ENCODE data around the gene VKORC1.

The VKORC1 gene

DNA sequence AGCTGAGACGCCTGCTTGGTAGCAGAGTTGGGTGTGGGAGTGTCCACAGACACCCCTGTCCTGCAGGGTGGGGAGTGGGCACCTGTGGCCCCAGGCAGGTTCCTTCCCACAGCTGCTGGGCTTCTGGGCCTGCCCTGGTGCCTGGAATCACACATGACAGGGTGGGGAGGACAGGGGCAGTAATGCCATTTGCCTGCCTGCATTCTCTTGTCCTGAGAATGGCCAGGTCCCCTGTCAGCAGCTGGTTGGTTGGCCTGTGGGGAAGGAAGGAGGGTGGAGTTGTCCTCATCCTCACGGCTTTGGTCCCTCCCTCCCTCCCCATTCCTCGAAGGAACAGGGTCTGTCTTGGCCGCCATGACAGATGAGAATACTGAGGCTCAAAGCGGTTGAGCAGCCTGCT is 11.0 kb downstream of the VKORC1 start:
- Histone ChIP-seq H3K9ac (ENCODE audit: low read depth, low read length) (no peak overlapping the region), H3K36me3 (ENCODE audit: control insufficient read depth, insufficient read depth, low read length) (peaks cover 35% of the 10 kb centered on the region), H3K27me3 (ENCODE audit: control insufficient read depth, insufficient read depth, low read length) (no peaks in the 10 kb centered on the region), H3K9me3 (ENCODE audit: control insufficient read depth, insufficient read depth, low read length) (no peaks in the 10 kb centered on the region), H3K4me3 (ENCODE audit: low read depth, low read length) (no peak overlapping the region), H3K4me1 (ENCODE audit: control insufficient read depth, insufficient read depth, low read length) (no peaks in the 10 kb centered on the region)

DNA sequence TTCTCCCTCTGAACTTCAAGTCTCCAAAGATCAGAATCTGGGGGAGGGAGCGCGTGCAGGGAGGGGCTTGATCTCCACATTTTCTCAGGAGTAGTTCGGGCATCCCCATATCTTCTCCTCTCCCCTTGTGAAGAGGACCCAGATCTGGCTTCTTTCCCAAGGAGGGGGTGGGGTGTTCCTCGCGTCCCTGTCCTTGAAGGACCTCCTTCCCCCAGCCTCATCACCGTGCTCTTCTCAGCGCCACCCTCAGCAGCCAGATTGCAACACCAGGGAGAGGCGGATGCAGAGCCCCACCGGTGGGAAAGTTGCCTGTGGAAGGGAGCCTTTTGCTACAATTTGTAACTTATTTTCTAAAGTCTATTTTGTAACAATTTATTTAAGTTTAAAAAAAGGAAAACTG is 11.5 kb downstream of the VKORC1 start:
- Histone ChIP-seq H3K9ac (ENCODE audit: low read depth, low read length) (no peak overlapping the region), H3K4me1 (ENCODE audit: control insufficient read depth, insufficient read depth, low read length) (no peaks in the 10 kb centered on the region), H3K36me3 (ENCODE audit: control insufficient read depth, insufficient read depth, low read length) (peaks cover 36% of the 10 kb centered on the region), H3K4me3 (ENCODE audit: low read depth, low read length) (no peak overlapping the region), H3K9me3 (ENCODE audit: control insufficient read depth, insufficient read depth, low read length) (no peaks in the 10 kb centered on the region), H3K27me3 (ENCODE audit: control insufficient read depth, insufficient read depth, low read length) (no peaks in the 10 kb centered on the region)

DNA sequence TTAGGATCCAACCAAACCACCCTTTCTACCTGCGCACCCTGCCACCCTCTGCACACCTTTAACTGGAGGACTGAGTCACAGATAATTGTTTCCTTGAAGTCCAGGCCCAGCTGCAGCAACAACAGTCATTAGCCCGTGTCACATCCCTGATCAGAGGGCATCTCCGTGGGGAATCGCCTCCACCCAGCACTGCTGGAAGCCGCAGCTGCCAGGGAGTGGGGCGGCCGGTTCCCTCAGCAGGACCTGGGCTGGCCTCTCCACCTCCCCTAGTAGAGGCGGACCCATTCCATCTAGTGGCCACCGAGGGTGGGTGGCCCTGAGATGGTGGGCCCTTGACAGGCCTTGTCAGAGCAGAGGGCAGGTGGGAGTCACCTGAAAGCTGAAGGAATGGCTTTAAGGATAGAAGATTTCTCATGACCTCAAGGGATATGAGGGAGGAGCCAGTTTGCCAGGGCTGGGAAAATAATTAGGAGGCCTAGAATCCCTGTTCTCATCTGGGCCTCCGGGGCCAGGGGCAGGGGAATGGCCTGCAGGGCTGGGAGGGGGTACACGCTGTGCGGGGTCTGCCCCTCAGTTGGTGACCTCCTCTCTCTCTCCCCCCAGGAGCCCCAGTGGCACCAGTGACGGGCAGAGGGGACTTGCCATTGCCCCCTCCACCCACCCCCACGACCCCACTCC is 12.1 kb downstream of the VKORC1 start:
- no peaks in the 10 kb centered on the region for H3K4me1 ChIP-seq (ENCODE audit: control insufficient read depth, insufficient read depth, low read length)
- H3K4me3 ChIP-seq (ENCODE audit: low read depth, low read length), result no peak overlapping the region
- peak overlapping the region; percentile 3 for H3K9ac ChIP-seq (ENCODE audit: low read depth, low read length)
- no peaks in the 10 kb centered on the region for H3K27me3 ChIP-seq (ENCODE audit: control insufficient read depth, insufficient read depth, low read length)
- H3K36me3 ChIP-seq (ENCODE audit: control insufficient read depth, insufficient read depth, low read length), result peaks cover 42% of the 10 kb centered on the region
- no peaks in the 10 kb centered on the region for H3K9me3 ChIP-seq (ENCODE audit: control insufficient read depth, insufficient read depth, low read length)

DNA sequence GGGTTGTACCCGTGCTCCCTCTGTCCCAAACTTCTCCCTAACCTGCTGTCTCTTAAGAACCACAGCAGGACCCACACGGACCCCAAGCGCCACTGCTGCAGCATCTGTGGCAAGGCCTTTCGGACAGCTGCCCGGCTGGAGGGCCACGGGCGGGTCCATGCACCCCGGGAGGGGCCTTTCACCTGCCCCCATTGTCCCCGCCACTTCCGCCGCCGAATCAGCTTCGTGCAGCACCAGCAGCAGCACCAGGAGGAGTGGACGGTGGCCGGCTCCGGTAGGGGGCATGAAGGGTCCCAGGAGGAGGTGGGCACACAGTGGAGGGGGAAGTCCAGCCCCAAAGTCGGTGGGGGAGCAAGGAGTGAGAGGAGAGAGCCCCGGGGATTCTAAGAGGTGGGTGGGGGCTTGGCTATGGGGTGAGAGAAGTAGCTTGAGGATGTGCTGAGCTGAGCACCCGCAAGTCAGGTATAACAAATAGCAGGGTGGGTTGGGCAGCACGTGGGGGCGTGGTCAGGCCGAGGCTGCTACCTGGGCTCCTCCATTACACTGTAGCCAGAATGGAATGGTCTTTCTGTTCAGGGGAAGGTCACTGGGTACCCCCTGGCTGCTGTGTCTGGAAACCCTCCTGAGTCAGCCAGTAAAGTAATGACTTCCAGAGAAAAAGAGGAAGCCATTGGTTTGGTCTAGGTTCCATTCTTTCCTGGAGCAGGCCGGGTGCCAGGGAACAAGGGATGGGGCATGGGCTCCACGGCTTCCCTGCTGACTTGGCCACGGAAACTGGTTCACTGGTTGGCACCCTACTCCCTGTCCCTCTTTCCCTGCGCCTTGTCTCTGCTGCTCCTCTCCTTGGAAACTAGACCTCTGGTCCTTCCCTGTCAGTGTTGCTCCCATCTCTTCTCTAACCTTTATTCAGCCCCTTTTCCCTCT is 12.9 kb downstream of the VKORC1 start:
- H3K27me3 ChIP-seq (ENCODE audit: control insufficient read depth, insufficient read depth, low read length), result no peaks in the 10 kb centered on the region
- H3K9ac ChIP-seq (ENCODE audit: low read depth, low read length), result peak overlapping the region; percentile 3
- peaks cover 50% of the 10 kb centered on the region for H3K36me3 ChIP-seq (ENCODE audit: control insufficient read depth, insufficient read depth, low read length)
- H3K4me1 ChIP-seq (ENCODE audit: control insufficient read depth, insufficient read depth, low read length), result no peaks in the 10 kb centered on the region
- H3K9me3 ChIP-seq (ENCODE audit: control insufficient read depth, insufficient read depth, low read length), result no peaks in the 10 kb centered on the region
- H3K4me3 ChIP-seq (ENCODE audit: low read depth, low read length), result no peak overlapping the region

- Histone ChIP-seq H3K27me3 (ENCODE audit: control insufficient read depth, insufficient read depth, low read length) (no peaks in the 10 kb centered on the region), H3K36me3 (ENCODE audit: control insufficient read depth, insufficient read depth, low read length) (peaks cover 56% of the 10 kb centered on the region), H3K4me1 (ENCODE audit: control insufficient read depth, insufficient read depth, low read length) (no peaks in the 10 kb centered on the region), H3K9ac (ENCODE audit: low read depth, low read length) (no peak overlapping the region), H3K9me3 (ENCODE audit: control insufficient read depth, insufficient read depth, low read length) (no peaks in the 10 kb centered on the region), H3K4me3 (ENCODE audit: low read depth, low read length) (no peak overlapping the region)
Observed at GRCh38 chr16:31080756-31081419, 13.7 kb downstream of the VKORC1 start.

- no peaks in the 10 kb centered on the region for H3K27me3 ChIP-seq (ENCODE audit: control insufficient read depth, insufficient read depth, low read length)
- no peak overlapping the region for H3K9ac ChIP-seq (ENCODE audit: low read depth, low read length)
- H3K4me1 ChIP-seq (ENCODE audit: control insufficient read depth, insufficient read depth, low read length), result no peaks in the 10 kb centered on the region
- no peak overlapping the region for H3K4me3 ChIP-seq (ENCODE audit: low read depth, low read length)
- H3K9me3 ChIP-seq (ENCODE audit: control insufficient read depth, insufficient read depth, low read length), result no peaks in the 10 kb centered on the region
- peaks cover 56% of the 10 kb centered on the region for H3K36me3 ChIP-seq (ENCODE audit: control insufficient read depth, insufficient read depth, low read length)
Observed at GRCh38 chr16:31080035-31080629, 14.5 kb downstream of the VKORC1 start.

- peaks cover 56% of the 10 kb centered on the region for H3K36me3 ChIP-seq (ENCODE audit: control insufficient read depth, insufficient read depth, low read length)
- H3K4me1 ChIP-seq (ENCODE audit: control insufficient read depth, insufficient read depth, low read length), result no peaks in the 10 kb centered on the region
- no peak overlapping the region for H3K9ac ChIP-seq (ENCODE audit: low read depth, low read length)
- H3K4me3 ChIP-seq (ENCODE audit: low read depth, low read length), result no peak overlapping the region
- no peaks in the 10 kb centered on the region for H3K27me3 ChIP-seq (ENCODE audit: control insufficient read depth, insufficient read depth, low read length)
- H3K9me3 ChIP-seq (ENCODE audit: control insufficient read depth, insufficient read depth, low read length), result no peaks in the 10 kb centered on the region
Observed at GRCh38 chr16:31079342-31079944, 15.2 kb downstream of the VKORC1 start.

DNA sequence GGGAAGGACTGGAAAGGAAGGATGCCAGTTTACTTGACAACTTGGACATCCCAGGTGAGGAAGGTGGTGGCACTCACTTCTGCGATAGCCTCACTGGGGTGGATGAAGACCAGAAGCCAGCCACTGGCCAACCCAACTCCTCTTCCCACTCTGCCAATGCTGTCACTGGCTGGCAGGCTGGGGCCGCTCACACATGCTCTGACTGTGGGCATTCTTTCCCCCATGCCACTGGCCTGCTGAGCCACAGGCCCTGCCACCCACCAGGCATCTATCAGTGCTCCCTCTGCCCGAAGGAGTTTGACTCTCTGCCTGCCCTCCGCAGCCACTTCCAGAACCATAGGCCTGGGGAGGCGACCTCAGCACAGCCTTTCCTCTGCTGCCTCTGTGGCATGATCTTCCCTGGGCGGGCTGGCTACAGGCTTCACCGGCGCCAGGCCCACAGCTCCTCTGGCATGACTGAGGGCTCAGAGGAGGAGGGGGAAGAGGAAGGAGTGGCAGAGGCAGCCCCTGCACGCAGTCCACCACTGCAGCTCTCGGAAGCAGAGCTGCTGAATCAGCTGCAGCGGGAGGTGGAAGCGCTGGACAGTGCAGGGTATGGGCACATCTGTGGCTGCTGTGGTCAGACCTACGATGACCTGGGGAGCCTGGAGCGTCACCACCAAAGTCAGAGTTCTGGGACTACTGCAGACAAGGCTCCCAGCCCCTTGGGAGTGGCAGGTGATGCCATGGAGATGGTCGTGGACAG is 15.8 kb downstream of the VKORC1 start:
- no peak overlapping the region for H3K4me3 ChIP-seq (ENCODE audit: low read depth, low read length)
- no peaks in the 10 kb centered on the region for H3K9me3 ChIP-seq (ENCODE audit: control insufficient read depth, insufficient read depth, low read length)
- H3K36me3 ChIP-seq (ENCODE audit: control insufficient read depth, insufficient read depth, low read length), result peaks cover 56% of the 10 kb centered on the region
- no peak overlapping the region for H3K9ac ChIP-seq (ENCODE audit: low read depth, low read length)
- no peaks in the 10 kb centered on the region for H3K4me1 ChIP-seq (ENCODE audit: control insufficient read depth, insufficient read depth, low read length)
- H3K27me3 ChIP-seq (ENCODE audit: control insufficient read depth, insufficient read depth, low read length), result no peaks in the 10 kb centered on the region

- H3K4me1 ChIP-seq (ENCODE audit: control insufficient read depth, insufficient read depth, low read length), result no peaks in the 10 kb centered on the region
- H3K27me3 ChIP-seq (ENCODE audit: control insufficient read depth, insufficient read depth, low read length), result no peaks in the 10 kb centered on the region
- H3K9ac ChIP-seq (ENCODE audit: low read depth, low read length), result no peak overlapping the region
- no peaks in the 10 kb centered on the region for H3K9me3 ChIP-seq (ENCODE audit: control insufficient read depth, insufficient read depth, low read length)
- peaks cover 56% of the 10 kb centered on the region for H3K36me3 ChIP-seq (ENCODE audit: control insufficient read depth, insufficient read depth, low read length)
- H3K4me3 ChIP-seq (ENCODE audit: low read depth, low read length), result no peak overlapping the region
Observed at GRCh38 chr16:31077592-31078396, 16.8 kb downstream of the VKORC1 start.

GRCh38 chr16:31077024-31077423 is 17.6 kb downstream of the VKORC1 start:
- Histone ChIP-seq H3K4me3 (ENCODE audit: low read depth, low read length) (no peak overlapping the region), H3K4me1 (ENCODE audit: control insufficient read depth, insufficient read depth, low read length) (peaks cover 2% of the 10 kb centered on the region), H3K27me3 (ENCODE audit: control insufficient read depth, insufficient read depth, low read length) (no peaks in the 10 kb centered on the region), H3K9ac (ENCODE audit: low read depth, low read length) (no peak overlapping the region), H3K36me3 (ENCODE audit: control insufficient read depth, insufficient read depth, low read length) (peaks cover 54% of the 10 kb centered on the region), H3K9me3 (ENCODE audit: control insufficient read depth, insufficient read depth, low read length) (no peaks in the 10 kb centered on the region)
